SH-SY5Y (cell line): Measurements from ENCODE around the gene SLC20A1.

Experiments used
- GATA2 ChIP-seq: IDR thresholded peaks from 2 replicates; pipeline ENCODE4 v1.6.1; 2011; ENCODE audit warnings: mild to moderate bottlenecking, low read depth, low read length
- GATA3 ChIP-seq: IDR thresholded peaks from 2 replicates; pipeline ENCODE4 v1.6.1; 2011; ENCODE audit warnings: low read depth, mild to moderate bottlenecking, low read length, moderate library complexity

The SLC20A1 gene

DNA sequence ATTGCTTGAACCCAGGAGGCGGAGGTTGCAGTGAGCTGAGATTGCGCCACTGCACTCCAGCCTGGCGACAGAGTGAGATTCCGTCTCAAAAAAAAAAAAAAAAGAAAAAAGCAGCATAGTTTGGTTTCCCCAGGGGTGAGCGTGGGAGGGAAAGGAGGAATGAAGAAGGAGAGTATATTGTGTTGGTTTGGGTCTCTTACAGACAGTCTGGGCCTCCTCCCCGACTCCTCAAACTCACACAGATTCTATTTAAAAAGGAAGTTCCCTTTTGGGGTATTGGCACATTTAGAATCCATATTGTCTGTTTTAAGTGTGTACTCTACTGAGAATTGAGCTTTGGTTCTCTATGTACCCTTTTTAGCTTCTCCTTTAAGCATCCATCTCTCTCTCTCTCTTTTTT, 27.4 kb upstream of the SLC20A1 start:
- no peak for TF ChIP-seq GATA3
- no peak for TF ChIP-seq GATA2

- TF ChIP-seq GATA3, result no peak
- no peak for TF ChIP-seq GATA2
These were observed 23.8 kb upstream of the SLC20A1 start for GRCh38 chr2:112621790-112622527.

- no peak for TF ChIP-seq GATA3
- no peak for TF ChIP-seq GATA2
These were observed 23.2 kb upstream of the SLC20A1 start for GRCh38 chr2:112622528-112622849.

DNA sequence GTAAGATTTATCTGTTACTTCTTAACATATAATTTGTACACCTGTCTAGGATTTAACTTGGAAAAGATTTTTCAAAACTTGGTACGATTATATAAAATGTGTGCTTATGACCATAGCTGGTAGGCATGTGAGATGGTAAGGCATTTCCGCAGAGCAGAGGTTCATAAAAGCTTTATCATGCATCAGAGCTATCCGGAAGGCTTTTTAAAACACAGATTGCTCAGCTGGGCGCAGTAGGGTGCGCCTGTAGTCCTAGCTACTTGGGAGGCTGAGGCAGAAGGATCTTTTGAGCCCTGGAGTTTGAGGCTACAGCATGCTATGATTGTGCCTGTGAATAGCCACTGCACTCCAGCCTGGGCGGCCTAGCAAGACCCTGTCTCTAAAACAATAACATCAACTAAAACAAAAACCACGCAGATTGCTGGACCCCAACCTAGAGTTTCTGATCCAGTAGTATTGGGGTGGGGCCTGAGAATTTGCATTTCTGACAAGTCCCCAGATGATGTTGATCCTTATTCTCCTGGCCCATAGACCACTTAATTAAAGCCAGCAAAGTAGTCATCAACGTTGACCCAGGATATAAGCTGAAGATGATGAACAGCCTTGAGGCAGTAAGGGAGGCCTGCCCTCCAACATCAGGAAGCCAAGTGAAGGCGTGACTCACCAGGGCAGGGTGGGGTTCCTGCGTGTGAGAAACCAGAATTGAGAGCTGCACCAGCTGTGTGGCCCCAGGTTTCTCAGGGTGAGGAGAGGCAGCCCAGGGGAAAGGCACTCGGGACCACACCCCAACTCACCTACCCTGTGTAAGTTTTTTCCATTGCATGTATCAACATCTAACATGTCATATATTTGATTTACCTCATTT, 21.6 kb upstream of the SLC20A1 start:
- no peak for TF ChIP-seq GATA3
- no peak for TF ChIP-seq GATA2

- TF ChIP-seq GATA3, result no peak
- TF ChIP-seq GATA2, result no peak
These were observed 20.1 kb upstream of the SLC20A1 start for GRCh38 chr2:112625474-112626114.

DNA sequence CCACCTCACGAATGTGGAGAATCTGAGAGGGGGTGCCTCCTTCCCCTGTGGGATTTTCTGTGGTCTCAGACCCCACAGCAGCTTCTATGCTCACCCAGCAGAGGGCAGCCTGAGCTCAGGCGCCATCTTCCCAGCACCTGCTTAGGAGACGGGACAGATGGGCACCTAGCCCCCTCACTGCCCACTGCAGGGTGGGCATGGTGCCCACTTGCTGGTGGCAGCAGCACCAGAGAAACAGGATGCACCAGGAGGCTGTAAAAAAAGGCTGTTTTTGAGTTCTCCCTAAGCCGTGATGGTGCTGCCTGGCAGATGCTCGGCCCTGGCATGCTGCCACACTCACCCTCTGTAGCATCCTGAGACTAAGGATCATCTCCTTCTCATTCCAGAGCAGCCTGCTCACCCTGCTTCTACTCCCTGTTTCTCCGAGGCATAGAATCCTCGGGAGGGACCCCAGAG, 19.1 kb upstream of the SLC20A1 start:
- TF ChIP-seq GATA3 (no peak), GATA2 (no peak)

- TF ChIP-seq GATA2 (no peak), GATA3 (no peak)
These were observed 18.4 kb upstream of the SLC20A1 start for GRCh38 chr2:112627060-112628040.

GRCh38 chr2:112629224-112629623, 16.5 kb upstream of the SLC20A1 start:
- no peak for TF ChIP-seq GATA3

GRCh38 chr2:112629823-112630222, 15.9 kb upstream of the SLC20A1 start:
- TF ChIP-seq GATA2, result no peak

GRCh38 chr2:112630268-112630667, 15.5 kb upstream of the SLC20A1 start:
- TF ChIP-seq GATA2, result no peak
- TF ChIP-seq GATA3, result no peak

GRCh38 chr2:112633708-112634107, 12.0 kb upstream of the SLC20A1 start:
- TF ChIP-seq GATA2 (no peak), GATA3 (no peak)

DNA sequence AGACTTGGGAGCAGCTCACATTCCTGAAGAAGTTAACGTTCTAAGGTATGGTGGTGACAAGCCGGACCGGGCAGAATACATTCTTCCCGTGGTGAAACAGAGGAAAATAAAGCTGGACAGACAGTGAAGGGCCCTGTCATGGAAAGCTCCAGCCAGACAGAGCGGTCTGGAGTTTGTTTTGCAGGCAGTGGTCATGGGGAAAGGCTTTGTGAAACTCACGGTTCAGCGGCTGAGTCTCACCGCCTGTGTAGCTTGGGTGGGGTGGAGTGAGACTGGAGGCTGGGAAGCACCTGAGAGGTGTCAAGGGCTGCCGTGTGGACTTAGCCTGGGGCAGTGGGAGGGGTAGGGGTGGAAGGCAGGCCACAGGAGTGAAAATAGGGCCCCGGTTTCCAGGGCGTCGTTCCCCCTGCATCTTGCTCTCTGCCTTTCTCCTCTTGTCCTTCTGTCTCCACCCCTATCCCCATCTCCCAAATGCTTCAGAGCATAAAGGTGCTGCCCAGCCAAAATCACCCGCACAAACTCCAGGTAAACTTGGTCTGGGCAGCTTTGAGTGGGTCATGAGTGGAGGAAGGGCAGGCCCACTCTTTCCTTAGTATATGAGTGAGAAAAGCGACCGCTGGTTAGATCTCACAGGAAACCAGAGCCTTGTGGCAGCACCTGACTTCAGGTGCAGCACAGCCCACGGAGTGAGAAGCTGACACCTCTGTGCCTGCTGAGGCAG, 11.4 kb upstream of the SLC20A1 start:
- TF ChIP-seq GATA2 (no peak), GATA3 (no peak)

GRCh38 chr2:112634874-112635157, 10.9 kb upstream of the SLC20A1 start:
- TF ChIP-seq GATA3 (no peak), GATA2 (no peak)

- TF ChIP-seq GATA2, result no peak
- no peak for TF ChIP-seq GATA3
These were observed 9.0 kb upstream of the SLC20A1 start for GRCh38 chr2:112636605-112637288.
